Nephron (organoid): ENCODE measurements around the gene P2RY14.

Experiments used
- H3K27ac Mint-ChIP-seq, 3 experiments: 2 replicates each; pipeline ENCODE4 v1.8.0; 2020; ENCODE audit warnings: mixed read lengths in 3 of 3, mild to moderate bottlenecking in 2 of 3, moderate library complexity in 1 of 3
- H3K27me3 Mint-ChIP-seq: 2 replicates; pipeline ENCODE4 v1.8.0; 2021; ENCODE audit warnings: low read depth, mild to moderate bottlenecking, moderate library complexity, mixed read lengths
- H3K36me3 Mint-ChIP-seq: 2 replicates; pipeline ENCODE4 v1.8.0; 2020; ENCODE audit warnings: low read depth, mixed read lengths
- H3K4me1 Mint-ChIP-seq: 2 replicates; pipeline ENCODE4 v1.8.0; 2020; ENCODE audit warnings: mixed read lengths
- H3K4me3 Mint-ChIP-seq, 3 experiments: 2 replicates each; pipeline ENCODE4 v1.8.0; 2020; ENCODE audit warnings: mild to moderate bottlenecking in 3 of 3, mixed read lengths in 3 of 3, moderate library complexity in 2 of 3
- H3K9me3 Mint-ChIP-seq: 2 replicates; pipeline ENCODE4 v1.8.0; 2020; ENCODE audit warnings: mixed read lengths
- CTCF ChIP-seq, 3 experiments: fragments of 200-600 bp; sonication (generic); IDR thresholded peaks; one replicate each; pipeline ENCODE4 v1.5.0; 2021; ENCODE audit warnings: antibody characterized with exemption in 3 of 3; ENCODE audit not compliant: unreplicated experiment in 3 of 3

Gene P2RY14

GRCh38 chr3:151216641-151217607 lies 61.4 kb downstream of the P2RY14 start:
- peaks cover 18% of the 10 kb centered on the region for H3K36me3 Mint-ChIP-seq
- peaks cover 6% of the 10 kb centered on the region for H3K9me3 Mint-ChIP-seq
- TF ChIP-seq CTCF (IDR thresholded peaks at IDR 0.05; ENCODE audit: unreplicated experiment in 3 of 3) = no peak
- no peaks in the 10 kb centered on the region for H3K27me3 Mint-ChIP-seq
- peaks cover 33% of the 10 kb centered on the region for H3K4me1 Mint-ChIP-seq
- H3K27ac Mint-ChIP-seq = peak overlapping the region in 2 of 3 experiments; percentile 28 to 57
- no peak overlapping the region for H3K4me3 Mint-ChIP-seq

- H3K9me3 Mint-ChIP-seq = no peaks in the 10 kb centered on the region
- peaks cover 32% of the 10 kb centered on the region for H3K4me1 Mint-ChIP-seq
- H3K27ac Mint-ChIP-seq = no peak overlapping the region
- no peaks in the 10 kb centered on the region for H3K27me3 Mint-ChIP-seq
- no peak overlapping the region for H3K4me3 Mint-ChIP-seq
- no peak for TF ChIP-seq CTCF (IDR thresholded peaks at IDR 0.05; ENCODE audit: unreplicated experiment in 3 of 3)
- H3K36me3 Mint-ChIP-seq = no peaks in the 10 kb centered on the region
Measured at GRCh38 chr3:151214459-151214858, 63.9 kb downstream of the P2RY14 start.

GRCh38 chr3:151213881-151214280 lies 64.5 kb downstream of the P2RY14 start:
- Mint-ChIP-seq H3K9me3 (no peaks in the 10 kb centered on the region), H3K4me1 (peaks cover 26% of the 10 kb centered on the region), H3K27ac (no peak overlapping the region), H3K36me3 (no peaks in the 10 kb centered on the region), H3K4me3 (no peak overlapping the region), H3K27me3 (no peaks in the 10 kb centered on the region)
- TF ChIP-seq CTCF (IDR thresholded peaks at IDR 0.05; ENCODE audit: unreplicated experiment in 3 of 3) = no peak

GRCh38 chr3:151213151-151213550 lies 65.2 kb downstream of the P2RY14 start:
- no peaks in the 10 kb centered on the region for H3K27me3 Mint-ChIP-seq
- peaks cover 23% of the 10 kb centered on the region for H3K4me1 Mint-ChIP-seq
- H3K4me3 Mint-ChIP-seq = no peak overlapping the region
- no peaks in the 10 kb centered on the region for H3K36me3 Mint-ChIP-seq
- TF ChIP-seq CTCF (IDR thresholded peaks at IDR 0.05; ENCODE audit: unreplicated experiment in 3 of 3) = no peak
- no peak overlapping the region for H3K27ac Mint-ChIP-seq
- H3K9me3 Mint-ChIP-seq = no peaks in the 10 kb centered on the region

- Mint-ChIP-seq H3K27ac (peak overlapping the region; percentile 60 to 65 (median 61)), H3K4me1 (peaks cover 3% of the 10 kb centered on the region), H3K9me3 (no peaks in the 10 kb centered on the region), H3K27me3 (no peaks in the 10 kb centered on the region), H3K4me3 (no peak overlapping the region), H3K36me3 (no peaks in the 10 kb centered on the region)
- no peak for TF ChIP-seq CTCF (IDR thresholded peaks at IDR 0.05; ENCODE audit: unreplicated experiment in 3 of 3)
Measured at GRCh38 chr3:151210676-151211381, 67.5 kb downstream of the P2RY14 start.
